Measurements from ENCODE around the gene AGTPBP1. TPM values are rescaled to one million over a fixed set of nuclear protein-coding genes. Genes with fewer than 3 reads are reported as not detected.
"Not testable (repeated sequence)": the region's sequence is repeated elsewhere in the genome, so short reads cannot be mapped to it uniquely, and the experiment has no call there.

The AGTPBP1 gene
- total RNA-seq, 1 donor from 2014 or later: 21.0 TPM

GRCh38 chr9:85730916-85731630, 10.7 kb downstream of the AGTPBP1 start:
- TF ChIP-seq, protein P1, sequence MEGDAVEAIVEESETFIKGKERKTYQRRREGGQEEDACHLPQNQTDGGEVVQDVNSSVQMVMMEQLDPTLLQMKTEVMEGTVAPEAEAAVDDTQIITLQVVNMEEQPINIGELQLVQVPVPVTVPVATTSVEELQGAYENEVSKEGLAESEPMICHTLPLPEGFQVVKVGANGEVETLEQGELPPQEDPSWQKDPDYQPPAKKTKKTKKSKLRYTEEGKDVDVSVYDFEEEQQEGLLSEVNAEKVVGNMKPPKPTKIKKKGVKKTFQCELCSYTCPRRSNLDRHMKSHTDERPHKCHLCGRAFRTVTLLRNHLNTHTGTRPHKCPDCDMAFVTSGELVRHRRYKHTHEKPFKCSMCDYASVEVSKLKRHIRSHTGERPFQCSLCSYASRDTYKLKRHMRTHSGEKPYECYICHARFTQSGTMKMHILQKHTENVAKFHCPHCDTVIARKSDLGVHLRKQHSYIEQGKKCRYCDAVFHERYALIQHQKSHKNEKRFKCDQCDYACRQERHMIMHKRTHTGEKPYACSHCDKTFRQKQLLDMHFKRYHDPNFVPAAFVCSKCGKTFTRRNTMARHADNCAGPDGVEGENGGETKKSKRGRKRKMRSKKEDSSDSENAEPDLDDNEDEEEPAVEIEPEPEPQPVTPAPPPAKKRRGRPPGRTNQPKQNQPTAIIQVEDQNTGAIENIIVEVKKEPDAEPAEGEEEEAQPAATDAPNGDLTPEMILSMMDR (conservative IDR thresholded peaks at IDR 0.05; ENCODE audit: low read depth, low read length): no peak
- H3K4me3 ChIP-seq (ENCODE audit: low read depth, low read length): no peak overlapping the region
- DNase-seq (ENCODE audit: low read depth): no peak

DNA sequence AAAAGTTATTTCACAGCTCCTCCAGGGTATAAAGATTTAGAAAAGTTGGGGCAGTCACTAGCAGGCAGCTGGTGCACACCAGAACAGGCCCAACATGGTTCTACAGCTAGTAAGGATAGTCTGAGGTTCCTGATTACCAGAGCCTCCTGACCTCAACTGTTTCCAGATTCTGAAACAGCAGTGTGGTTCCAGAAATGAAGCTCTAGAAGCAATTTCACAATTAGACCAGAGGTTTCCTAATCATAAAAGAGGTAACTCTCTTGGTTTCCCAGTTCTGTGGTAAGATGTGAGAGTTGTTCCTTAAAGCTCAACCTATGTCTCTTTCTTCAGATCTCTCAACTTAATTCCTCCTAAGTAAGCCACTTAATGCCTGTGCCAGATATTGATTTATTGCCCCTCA, 11.9 kb downstream of the AGTPBP1 start:
- DNase-seq (ENCODE audit: low read depth): no peak
- H3K4me3 ChIP-seq (ENCODE audit: low read depth, low read length): no peak overlapping the region
- TF ChIP-seq, protein P1 (conservative IDR thresholded peaks at IDR 0.05; ENCODE audit: low read depth, low read length): no peak

GRCh38 chr9:85727500-85727899, 14.3 kb downstream of the AGTPBP1 start:
- no peak overlapping the region for H3K4me3 ChIP-seq (ENCODE audit: low read depth, low read length)
- DNase-seq (ENCODE audit: low read depth): no peak
- TF ChIP-seq, protein P1 (conservative IDR thresholded peaks at IDR 0.05; ENCODE audit: low read depth, low read length): no peak

DNA sequence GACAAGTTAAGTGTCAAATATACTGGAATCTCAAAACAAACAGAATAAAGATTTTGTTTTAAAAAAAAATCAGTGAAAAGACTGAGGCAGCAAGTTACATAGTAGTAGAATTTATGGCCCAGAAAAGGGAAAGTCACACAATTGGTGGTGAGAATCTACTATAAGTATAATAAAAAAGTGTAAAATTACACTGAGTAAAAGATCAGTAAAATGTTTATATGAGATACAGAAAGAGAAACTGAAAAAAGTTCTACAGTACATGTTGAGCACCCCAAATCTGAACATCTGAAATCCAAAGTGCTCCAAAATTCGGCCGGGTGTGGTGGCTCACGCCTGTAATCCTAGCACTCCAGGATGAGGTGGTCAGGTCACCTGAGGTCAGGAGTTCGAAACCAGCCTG, 15.0 kb downstream of the AGTPBP1 start:
- TF ChIP-seq, protein P1 (conservative IDR thresholded peaks at IDR 0.05; ENCODE audit: low read depth, low read length): no peak
- H3K4me3 ChIP-seq (ENCODE audit: low read depth, low read length): no peak overlapping the region
- no peak for DNase-seq (ENCODE audit: low read depth)

DNA sequence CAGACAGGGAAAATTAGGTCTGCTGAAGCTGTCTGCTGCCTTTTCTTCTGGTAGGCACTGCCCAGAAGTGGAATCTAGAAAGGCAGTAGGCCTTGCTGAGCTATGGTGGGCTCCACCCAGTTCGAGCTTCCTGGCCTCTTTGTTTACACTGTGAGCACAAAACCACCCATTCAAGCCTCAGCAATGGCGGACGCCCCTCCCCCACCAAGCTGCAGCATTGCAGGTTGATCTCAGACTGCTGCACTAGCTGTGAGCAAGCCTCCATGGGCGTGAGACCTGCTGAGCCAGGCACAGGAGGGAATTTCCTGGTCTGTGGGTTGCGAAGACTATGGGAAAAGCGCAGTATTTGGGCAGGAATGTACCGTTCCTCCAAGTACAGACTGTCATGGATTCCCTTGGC, 18.5 kb downstream of the AGTPBP1 start:
- no peak for DNase-seq (ENCODE audit: low read depth)
- no peak overlapping the region for H3K4me3 ChIP-seq (ENCODE audit: low read depth, low read length)
- TF ChIP-seq, protein P1 (conservative IDR thresholded peaks at IDR 0.05; ENCODE audit: low read depth, low read length): no peak

GRCh38 chr9:85719411-85719810, 22.3 kb downstream of the AGTPBP1 start:
- H3K4me3 ChIP-seq (ENCODE audit: low read depth, low read length); DNase-seq (ENCODE audit: low read depth): not testable (repeated sequence)

DNA sequence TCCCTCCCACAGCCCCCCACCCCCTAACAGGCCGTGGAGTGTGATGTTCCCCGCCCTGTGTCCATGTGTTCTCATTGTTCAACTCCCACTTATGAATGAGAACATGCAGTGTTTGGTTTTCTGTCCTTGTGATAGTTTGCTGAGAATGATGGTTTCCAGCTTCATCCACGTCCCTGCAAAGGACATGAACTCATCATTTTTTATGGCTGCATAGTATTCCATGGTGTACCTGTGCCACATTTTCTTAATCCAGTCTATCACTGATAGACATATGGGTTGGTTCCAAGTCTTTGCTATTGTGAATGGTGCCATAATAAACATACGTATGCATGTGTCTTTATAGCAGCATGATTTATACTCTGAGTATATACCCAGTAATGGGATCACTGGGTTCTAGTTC, 23.9 kb downstream of the AGTPBP1 start:
- not testable (repeated sequence) for H3K4me3 ChIP-seq (ENCODE audit: low read depth, low read length); DNase-seq (ENCODE audit: low read depth)

- no peak overlapping the region for H3K4me3 ChIP-seq (ENCODE audit: low read depth, low read length)
- TF ChIP-seq, protein P1 (conservative IDR thresholded peaks at IDR 0.05; ENCODE audit: low read depth, low read length): no peak
- DNase-seq (ENCODE audit: low read depth): no peak
Observed at GRCh38 chr9:85717220-85717619, 24.5 kb downstream of the AGTPBP1 start.

Measured in epithelial cell of proximal tubule (primary cell).